Stimulated activated CD8-positive, alpha-beta memory T cell treated with anti-CD3 and anti-CD28 coated beads, Interleukin-4, amount 100 ng/mL, for 24 hours (primary cell): ENCODE results near the gene SPDYE2.
"Not testable (repeated sequence)": the region's sequence is repeated elsewhere in the genome, so short reads cannot be mapped to it uniquely, and the experiment has no call there.

Experiments used
- DNase-seq: peaks from one replicate; pipeline ENCODE4 v3.0.0-alpha.2; 2020; ENCODE audit warnings: low read depth

SPDYE2 gene

GRCh38 chr7:102550808-102551422, at the start of gene SPDYE2:
Gene SPDYE2, plus strand, starts transcription at chr7:102551226. Its CDS starts 2,030 bp downstream, at chr7:102553256.
- DNase-seq, result not testable (repeated sequence)

GRCh38 chr7:102503141-102503540, 47.9 kb upstream of the SPDYE2 start:
- not testable (repeated sequence) for DNase-seq

GRCh38 chr7:102505298-102506185, 45.5 kb upstream of the SPDYE2 start:
- DNase-seq, result not testable (repeated sequence)

GRCh38 chr7:102507410-102508088, 43.5 kb upstream of the SPDYE2 start:
- DNase-seq, result not testable (repeated sequence)

GRCh38 chr7:102510575-102510974, 40.5 kb upstream of the SPDYE2 start:
- not testable (repeated sequence) for DNase-seq

GRCh38 chr7:102511860-102512522, 39.0 kb upstream of the SPDYE2 start:
- not testable (repeated sequence) for DNase-seq

GRCh38 chr7:102512642-102513221, 38.3 kb upstream of the SPDYE2 start:
- DNase-seq, result not testable (repeated sequence)

- not testable (repeated sequence) for DNase-seq
Measured at GRCh38 chr7:102514881-102515721, 35.9 kb upstream of the SPDYE2 start.

GRCh38 chr7:102515889-102516288, 35.1 kb upstream of the SPDYE2 start:
- DNase-seq, result not testable (repeated sequence)

- not testable (repeated sequence) for DNase-seq
Measured at GRCh38 chr7:102516951-102517350, 34.1 kb upstream of the SPDYE2 start.

- not testable (repeated sequence) for DNase-seq
Measured at GRCh38 chr7:102517550-102518147, 33.4 kb upstream of the SPDYE2 start, which contains the start of gene RASA4B. Gene RASA4B, minus strand, starts transcription at chr7:102517777. Its CDS starts 67 bp downstream, at chr7:102517710.

- DNase-seq, result not testable (repeated sequence)
Measured at GRCh38 chr7:102520797-102521196, 30.2 kb upstream of the SPDYE2 start.

GRCh38 chr7:102524803-102525202, 26.2 kb upstream of the SPDYE2 start:
- DNase-seq, result not testable (repeated sequence)

GRCh38 chr7:102527182-102527581, 23.8 kb upstream of the SPDYE2 start:
- DNase-seq, result not testable (repeated sequence)

- DNase-seq, result not testable (repeated sequence)
Measured at GRCh38 chr7:102527822-102528793, 22.9 kb upstream of the SPDYE2 start.

- not testable (repeated sequence) for DNase-seq
Measured at GRCh38 chr7:102531583-102531982, 19.4 kb upstream of the SPDYE2 start.

GRCh38 chr7:102532127-102532526, 18.9 kb upstream of the SPDYE2 start:
- DNase-seq, result not testable (repeated sequence)

GRCh38 chr7:102535062-102535615, 15.9 kb upstream of the SPDYE2 start:
- DNase-seq, result not testable (repeated sequence)
